T-helper 1 cell (primary cell): ENCODE results near the gene DEPDC1B.
A peak's percentile ranks its signal among the peaks of the same experiment; 100 is the strongest.
"Not testable (repeated sequence)": the region's sequence is repeated elsewhere in the genome, so short reads cannot be mapped to it uniquely, and the experiment has no call there.

Source experiments
- DNase-seq, 5 donors: peaks; one replicate each; pipeline ENCODE4 v3.0.0-alpha.2; 2012 to 2020
- total RNA-seq, 4 donors: gene quantifications; one replicate each; lab custom pipeline; 2026; lab: John Stamatoyannopoulos, UW

DEPDC1B gene
- total RNA-seq, result 0 to 1.6 (median 0.73) reads per million in 4 donors

- DNase-seq, result peak; percentile 62 to 91 (median 75)
These were observed at the start of gene DEPDC1B for GRCh38 chr5:60699609-60700415. Gene DEPDC1B (minus strand): TSS chr5:60700166. CDS start chr5:60700093, 73 bp downstream.

- DNase-seq, result no peak
These were observed 44.7 kb upstream of the DEPDC1B start for GRCh38 chr5:60744682-60745081.

DNA sequence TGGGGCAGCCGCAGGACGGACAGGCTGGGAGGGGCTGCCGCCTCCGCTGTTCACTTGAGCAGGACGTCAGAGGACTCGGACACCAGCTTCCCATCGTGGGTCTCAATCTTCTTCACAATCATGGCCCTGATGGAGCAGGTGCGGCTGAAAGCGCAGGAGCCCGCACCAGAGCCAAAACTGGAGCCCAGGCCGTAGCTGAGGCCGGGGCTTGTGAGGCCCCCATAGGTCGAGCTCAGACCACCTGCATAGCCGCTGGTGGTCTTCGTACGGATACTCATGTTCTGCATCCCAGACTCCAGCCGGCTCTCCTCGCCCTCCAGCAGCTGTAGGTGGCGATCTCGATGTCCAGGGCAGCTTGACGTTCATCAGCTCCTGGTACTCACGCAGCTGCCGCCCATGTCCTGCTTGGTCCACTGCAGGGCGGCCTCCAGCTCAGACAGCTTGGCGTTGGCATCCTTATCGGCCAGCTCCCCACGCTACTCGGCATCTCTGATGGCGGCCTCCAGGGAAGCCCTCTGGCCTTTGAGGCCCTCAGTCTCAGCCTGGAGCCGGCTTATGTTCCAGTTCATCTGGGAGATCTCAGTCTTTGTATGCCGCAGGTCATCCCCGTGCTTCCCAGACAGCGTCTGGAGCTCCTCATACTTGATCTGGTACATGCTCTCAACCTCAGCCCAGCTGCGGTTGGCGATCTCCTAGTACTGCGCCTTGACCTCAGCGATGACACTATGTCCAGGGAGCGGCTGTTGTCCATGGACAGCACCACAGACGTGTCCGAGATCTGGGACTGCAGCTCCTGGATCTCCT is 43.7 kb upstream of the DEPDC1B start:
- DNase-seq, result no peak

DNA sequence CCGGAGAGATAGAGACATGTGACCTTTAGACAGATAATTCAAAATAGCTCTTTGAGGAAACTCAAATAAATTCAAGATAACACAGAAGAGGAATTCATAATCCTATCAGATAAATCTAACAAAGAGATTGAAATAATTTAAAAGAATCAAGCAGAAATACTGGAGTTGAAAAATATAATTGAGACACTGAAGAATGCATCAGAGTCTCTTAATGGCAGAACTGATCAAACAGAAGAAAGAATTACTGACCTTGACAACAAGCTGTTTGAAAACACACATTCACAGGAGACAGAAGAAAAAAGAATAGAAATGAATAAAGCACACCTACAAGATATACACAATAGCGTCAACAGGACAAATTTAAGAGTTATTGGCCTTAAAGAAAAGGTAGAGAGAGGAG is 40.4 kb upstream of the DEPDC1B start:
- DNase-seq, result no peak

- DNase-seq, result no peak
These were observed 39.0 kb upstream of the DEPDC1B start for GRCh38 chr5:60738933-60739332.

DNA sequence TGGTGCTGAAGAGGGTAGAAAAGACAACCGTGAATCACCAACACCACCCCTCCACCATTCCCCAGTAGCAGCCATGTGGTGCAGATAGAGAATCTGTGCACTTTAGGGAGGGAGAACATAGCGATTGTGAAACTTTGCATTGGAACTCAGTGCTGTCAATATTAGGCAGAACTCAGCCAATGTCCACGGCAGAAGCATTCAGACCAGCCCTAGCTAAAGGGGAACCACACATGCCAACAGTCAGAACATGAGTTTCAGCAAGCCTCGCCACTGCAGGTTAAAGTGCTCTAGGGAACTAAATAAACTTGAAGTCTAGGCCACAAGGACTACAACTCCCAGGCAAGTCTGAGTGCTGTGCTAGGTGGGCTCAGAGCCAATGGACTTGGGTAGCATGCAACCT is 38.5 kb upstream of the DEPDC1B start:
- no peak for DNase-seq

- not testable (repeated sequence) for DNase-seq
These were observed 30.9 kb upstream of the DEPDC1B start for GRCh38 chr5:60730858-60731257.

GRCh38 chr5:60727033-60727679 is 27.2 kb upstream of the DEPDC1B start:
- no peak for DNase-seq

- DNase-seq, result no peak
These were observed 24.2 kb upstream of the DEPDC1B start for GRCh38 chr5:60724126-60724525.

- DNase-seq, result no peak
These were observed 22.4 kb upstream of the DEPDC1B start for GRCh38 chr5:60722416-60722815.

DNA sequence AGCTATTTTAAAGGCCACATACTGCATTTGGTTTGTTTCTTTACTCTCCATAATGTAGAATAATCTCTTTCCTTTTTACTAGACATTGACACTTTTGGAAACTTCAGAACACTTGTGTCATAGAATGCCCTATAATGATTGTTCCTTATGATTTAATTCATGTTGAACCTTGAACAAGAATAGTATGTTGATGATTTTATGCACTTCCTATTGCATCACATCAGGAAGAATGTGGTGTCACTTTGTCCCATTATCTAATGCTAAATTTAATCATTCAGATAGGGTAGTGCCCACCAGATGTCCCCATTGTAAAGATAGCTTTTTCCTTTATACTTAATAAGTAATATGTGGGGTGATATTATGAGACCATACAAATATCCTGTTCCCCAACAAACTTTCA is 19.4 kb upstream of the DEPDC1B start:
- DNase-seq, result no peak

- DNase-seq, result no peak
These were observed 18.4 kb upstream of the DEPDC1B start for GRCh38 chr5:60718166-60718892.

DNA sequence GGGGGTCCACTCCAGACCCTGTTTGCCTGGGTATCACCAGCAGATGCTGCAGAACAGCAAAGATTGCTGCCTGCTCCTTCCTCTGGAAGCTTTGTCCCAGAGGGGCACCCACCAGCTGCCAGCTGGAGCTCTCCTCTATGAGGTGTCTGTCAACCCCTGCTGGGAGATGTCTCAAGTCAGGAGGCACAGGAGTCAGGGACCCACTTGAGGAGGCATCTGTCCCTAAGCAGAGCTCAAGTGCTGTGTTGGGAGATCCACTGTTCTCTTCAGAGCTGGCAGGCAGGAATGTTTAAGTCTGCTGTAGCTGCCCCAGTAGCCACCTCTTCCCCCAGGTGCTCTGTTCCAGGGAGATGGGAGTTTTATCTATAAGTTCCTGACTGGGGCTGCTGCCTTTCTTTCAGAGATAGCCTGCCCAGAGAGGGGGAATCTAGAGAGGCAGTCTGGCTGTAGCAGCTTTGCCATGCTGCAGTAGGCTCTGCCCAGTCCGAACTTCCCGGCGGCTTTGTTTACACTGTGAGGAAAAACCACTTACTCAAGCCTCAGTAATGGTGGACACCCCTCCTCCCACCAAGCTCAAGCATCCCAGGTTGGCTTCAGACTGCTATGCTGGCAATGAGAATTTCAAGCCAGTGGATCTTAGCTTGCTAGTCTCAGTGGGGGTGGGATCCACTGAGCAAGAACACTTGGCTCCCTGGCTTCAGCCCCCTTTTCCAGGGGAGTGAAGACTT is 15.4 kb upstream of the DEPDC1B start:
- not testable (repeated sequence) for DNase-seq

GRCh38 chr5:60712950-60713349 is 13.0 kb upstream of the DEPDC1B start:
- no peak for DNase-seq

DNA sequence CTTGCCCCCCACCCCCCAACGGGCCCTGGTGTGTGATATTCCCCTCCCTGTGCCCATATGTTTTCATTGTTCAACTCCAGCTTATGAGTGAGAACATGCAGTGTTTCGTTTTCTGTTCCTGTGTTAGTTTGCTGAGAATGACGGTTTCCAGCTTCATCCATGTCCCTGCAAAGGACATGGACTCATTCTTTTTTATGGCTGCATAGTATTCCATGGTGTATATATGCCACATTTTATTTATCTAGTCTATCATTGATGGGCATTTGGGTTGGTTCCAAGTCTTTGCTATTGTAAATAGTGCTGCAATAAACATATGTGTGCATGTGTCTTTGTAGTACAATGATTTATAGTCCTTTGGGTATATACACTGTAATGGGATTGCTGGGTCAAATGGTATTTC is 11.9 kb upstream of the DEPDC1B start:
- DNase-seq, result not testable (repeated sequence)

GRCh38 chr5:60710362-60710761 is 10.4 kb upstream of the DEPDC1B start:
- no peak for DNase-seq

DNA sequence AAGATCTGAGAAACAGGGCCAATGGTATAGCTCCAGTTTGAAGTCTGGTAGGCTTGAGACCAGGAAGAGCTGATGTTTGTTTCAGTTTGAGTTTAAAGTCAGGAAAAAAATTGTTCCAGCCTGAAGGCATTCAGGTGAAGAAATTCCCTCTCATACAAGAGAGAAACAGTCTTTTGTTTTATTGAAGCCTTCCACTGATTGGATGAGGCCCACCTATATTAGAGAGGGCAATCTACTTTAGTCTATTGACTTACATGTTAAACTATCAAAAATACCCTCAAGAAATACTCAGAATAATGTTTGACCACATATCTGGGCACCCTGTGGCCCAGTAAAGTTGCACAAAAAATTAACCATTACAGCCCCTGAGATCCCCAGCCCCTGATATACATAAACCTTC is 5.2 kb upstream of the DEPDC1B start:
- no peak for DNase-seq

GRCh38 chr5:60703944-60704343 is 4.0 kb upstream of the DEPDC1B start:
- no peak for DNase-seq

DNA sequence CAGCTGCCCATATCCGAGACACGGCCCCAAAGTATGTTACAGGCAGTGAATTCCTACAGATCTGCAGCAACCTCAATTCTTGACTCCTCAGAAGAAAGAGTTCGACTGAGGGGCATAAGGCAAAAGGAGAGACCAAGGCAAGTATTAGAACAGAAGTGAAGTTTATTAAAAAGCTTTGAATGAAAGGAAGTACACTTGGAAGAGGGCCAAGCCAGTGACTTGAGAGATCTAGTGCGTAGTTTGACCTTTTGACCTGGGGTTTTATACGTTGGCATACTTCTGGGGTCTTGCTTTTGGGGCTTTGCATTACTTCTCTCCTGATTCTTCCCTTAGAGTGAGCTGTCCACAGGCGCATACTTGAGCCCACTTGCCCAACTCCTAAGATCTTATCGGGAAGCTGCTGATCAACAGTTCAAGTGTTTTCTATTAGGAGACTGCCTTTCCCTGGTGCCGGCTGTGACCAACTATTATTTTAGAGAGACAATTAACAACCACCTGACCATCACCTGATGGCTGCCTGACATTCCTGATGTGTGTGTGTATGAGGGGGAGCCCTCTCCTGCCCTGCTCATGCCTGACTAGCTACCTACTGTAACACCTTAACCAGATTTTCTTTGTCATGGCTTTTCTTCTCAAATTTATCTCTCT is 1.5 kb upstream of the DEPDC1B start:
- DNase-seq, result no peak

DNA sequence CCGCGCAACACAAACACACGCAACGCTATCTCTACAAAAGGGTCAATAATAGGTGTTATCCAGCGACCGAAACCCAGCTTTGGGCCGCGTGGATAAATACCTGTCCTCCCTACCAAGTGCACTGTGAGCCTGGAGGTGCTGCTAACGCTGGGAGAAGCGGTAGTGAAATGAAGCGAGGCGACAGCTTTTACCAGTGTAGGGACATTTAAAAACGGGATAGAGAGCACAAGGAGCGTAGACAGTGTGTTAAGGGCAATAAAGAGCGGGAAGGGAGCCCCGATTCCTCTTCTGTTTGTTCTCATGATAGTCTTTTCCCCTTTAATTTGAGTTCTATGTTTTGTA is 421 bp upstream of the DEPDC1B start:
- DNase-seq, result no peak

- no peak for DNase-seq
These were observed 718 bp downstream of the DEPDC1B start for GRCh38 chr5:60699288-60699608.

DNA sequence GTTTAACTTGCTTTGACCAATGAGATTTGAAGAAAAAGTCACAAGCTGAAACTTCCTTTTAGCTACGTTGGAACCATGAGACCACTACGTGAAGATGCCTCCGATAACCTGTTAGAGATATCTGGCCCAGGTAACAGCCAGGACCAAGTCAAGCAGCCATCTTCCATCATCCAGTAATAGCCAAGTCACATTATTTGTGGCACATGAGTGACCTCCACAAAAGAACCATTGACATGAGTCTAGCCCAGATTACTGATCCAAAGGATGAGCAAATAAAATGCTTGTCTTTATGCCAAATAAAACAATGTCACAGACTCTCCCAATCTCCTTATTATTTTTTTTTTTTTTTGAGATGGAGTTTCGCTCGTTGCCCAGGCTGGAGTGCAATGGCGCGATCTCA is 1.6 kb downstream of the DEPDC1B start:
- no peak for DNase-seq
